ENCODE measurements around the gene SVEP1. TPM values are rescaled to one million over a fixed set of nuclear protein-coding genes. Genes with fewer than 3 reads are reported as not detected.

The SVEP1 gene
- total RNA-seq, 6 experiments from 2014 or later, result 4.0 to 6.8 (median 5.8) TPM

DNA sequence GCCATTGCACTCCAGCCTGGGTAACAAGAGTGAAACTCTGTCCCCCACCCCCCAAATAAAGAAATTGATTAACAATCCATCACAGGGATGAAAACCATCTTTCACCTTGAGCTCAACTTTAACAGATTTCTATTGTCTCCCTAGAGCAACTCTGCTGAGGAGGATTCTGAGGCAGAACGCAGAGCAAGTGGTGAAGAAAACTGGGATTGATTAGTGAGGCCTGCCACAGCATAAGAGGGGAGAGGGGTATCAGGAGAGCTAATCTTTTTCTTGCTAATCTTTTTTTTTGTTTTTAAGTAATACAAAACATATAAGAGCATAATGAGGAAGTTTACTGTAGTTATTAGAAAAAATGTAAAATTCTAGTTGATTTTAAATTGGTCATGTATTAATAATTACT, 250.8 kb downstream of the SVEP1 start:
- no peak overlapping the region for H3K27ac Mint-ChIP-seq
- TF ChIP-seq, protein P1, sequence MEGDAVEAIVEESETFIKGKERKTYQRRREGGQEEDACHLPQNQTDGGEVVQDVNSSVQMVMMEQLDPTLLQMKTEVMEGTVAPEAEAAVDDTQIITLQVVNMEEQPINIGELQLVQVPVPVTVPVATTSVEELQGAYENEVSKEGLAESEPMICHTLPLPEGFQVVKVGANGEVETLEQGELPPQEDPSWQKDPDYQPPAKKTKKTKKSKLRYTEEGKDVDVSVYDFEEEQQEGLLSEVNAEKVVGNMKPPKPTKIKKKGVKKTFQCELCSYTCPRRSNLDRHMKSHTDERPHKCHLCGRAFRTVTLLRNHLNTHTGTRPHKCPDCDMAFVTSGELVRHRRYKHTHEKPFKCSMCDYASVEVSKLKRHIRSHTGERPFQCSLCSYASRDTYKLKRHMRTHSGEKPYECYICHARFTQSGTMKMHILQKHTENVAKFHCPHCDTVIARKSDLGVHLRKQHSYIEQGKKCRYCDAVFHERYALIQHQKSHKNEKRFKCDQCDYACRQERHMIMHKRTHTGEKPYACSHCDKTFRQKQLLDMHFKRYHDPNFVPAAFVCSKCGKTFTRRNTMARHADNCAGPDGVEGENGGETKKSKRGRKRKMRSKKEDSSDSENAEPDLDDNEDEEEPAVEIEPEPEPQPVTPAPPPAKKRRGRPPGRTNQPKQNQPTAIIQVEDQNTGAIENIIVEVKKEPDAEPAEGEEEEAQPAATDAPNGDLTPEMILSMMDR (IDR thresholded peaks at IDR 0.05), result no peak
- no peak for DNase-seq
- peaks cover 15% of the 10 kb centered on the region for H3K27me3 Mint-ChIP-seq (ENCODE audit: insufficient read depth)
- H3K9me3 Mint-ChIP-seq, result no peaks in the 10 kb centered on the region
- no peak overlapping the region for H3K4me3 Mint-ChIP-seq
- no peaks in the 10 kb centered on the region for H3K36me3 Mint-ChIP-seq (ENCODE audit: low read depth)
- H3K4me1 Mint-ChIP-seq (ENCODE audit: low read depth), result no peaks in the 10 kb centered on the region

DNA sequence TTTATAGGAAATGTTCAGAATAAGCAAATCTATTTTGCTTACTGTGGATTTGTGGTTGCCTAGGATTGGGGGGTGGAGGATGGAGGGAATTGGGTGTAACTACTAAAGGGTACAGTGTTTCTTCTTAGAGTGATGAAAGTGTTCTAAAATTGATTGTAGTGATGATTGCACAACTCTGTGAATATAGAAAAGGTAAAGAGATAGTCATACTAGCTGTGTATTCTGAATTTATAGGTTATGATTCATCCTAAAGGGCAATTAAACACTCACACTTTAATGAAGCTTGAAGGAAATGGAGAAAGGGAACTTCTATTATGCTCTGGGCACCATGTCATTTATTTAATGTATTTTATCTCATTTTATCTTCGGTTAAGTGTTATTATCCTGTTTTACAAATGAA, 251.8 kb downstream of the SVEP1 start:
- H3K36me3 Mint-ChIP-seq (ENCODE audit: low read depth), result no peaks in the 10 kb centered on the region
- peaks cover 15% of the 10 kb centered on the region for H3K27me3 Mint-ChIP-seq (ENCODE audit: insufficient read depth)
- H3K27ac Mint-ChIP-seq, result no peak overlapping the region
- H3K4me1 Mint-ChIP-seq (ENCODE audit: low read depth), result no peaks in the 10 kb centered on the region
- no peak for DNase-seq
- TF ChIP-seq, protein P1 (IDR thresholded peaks at IDR 0.05), result no peak
- H3K9me3 Mint-ChIP-seq, result no peaks in the 10 kb centered on the region
- no peak overlapping the region for H3K4me3 Mint-ChIP-seq

DNA sequence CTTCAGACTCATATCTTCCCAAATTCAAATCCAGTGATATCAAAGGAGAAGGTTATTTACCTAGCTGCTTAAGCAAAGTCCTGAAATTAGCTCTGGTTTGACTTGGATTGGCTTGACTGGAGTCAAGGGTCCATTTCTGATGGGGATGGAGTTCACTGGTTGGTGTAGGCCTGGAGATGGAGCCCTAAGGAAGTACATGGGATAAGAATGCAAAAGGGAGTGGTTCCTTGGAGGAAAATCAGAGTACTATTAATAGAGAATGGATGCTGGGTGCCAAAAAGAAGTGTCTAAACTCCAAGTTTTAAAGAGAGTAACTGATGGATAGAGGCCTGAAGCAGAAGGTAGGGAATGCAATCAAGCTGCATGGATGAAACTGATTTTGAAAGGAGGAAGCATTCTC, 255.7 kb downstream of the SVEP1 start:
- DNase-seq, result no peak
- TF ChIP-seq, protein P1 (IDR thresholded peaks at IDR 0.05), result no peak
- no peaks in the 10 kb centered on the region for H3K36me3 Mint-ChIP-seq (ENCODE audit: low read depth)
- H3K9me3 Mint-ChIP-seq, result no peaks in the 10 kb centered on the region
- peaks cover 6% of the 10 kb centered on the region for H3K27me3 Mint-ChIP-seq (ENCODE audit: insufficient read depth)
- no peak overlapping the region for H3K27ac Mint-ChIP-seq
- H3K4me3 Mint-ChIP-seq, result no peak overlapping the region
- H3K4me1 Mint-ChIP-seq (ENCODE audit: low read depth), result no peaks in the 10 kb centered on the region

DNA sequence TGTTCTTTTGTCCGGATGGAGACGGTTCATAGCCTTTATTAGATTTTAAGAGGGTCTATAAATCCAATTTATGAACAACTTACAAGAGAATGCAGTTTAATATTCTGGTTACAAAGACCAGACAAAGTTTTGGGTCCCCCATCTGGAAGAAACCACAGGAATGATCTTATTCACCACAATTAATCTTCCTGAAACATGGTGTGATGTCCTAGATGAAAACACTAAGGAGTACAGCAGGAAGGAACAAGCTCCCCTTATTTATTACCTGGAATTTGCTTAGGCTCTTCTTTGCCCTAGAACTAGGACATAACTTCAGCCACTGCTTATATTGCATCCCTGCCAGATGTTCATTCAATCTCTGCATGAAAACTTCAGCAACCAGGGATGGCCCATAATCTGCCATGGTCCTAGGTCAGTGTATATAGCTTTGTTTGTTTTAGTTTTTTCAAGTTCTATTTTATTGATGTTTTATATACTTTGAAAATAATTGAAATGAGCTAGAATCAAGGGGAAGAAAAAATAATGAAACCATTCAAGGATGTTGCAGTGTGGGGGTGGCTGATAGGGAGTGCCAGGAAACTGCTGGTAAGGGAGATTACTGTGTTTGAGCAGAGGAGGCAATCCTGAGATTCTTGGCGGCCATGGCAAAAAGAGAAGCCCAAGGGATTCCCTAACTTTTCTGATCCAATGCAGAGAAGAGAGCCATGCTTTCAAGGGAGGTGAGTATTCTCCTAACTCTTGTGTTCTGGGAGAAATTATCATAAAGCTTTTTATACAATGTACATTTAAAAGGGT, 258.7 kb downstream of the SVEP1 start:
- H3K4me1 Mint-ChIP-seq (ENCODE audit: low read depth), result 0 out of 2 replicates have a peak, but pooled peaks cover 4% of the 10 kb centered on the region
- TF ChIP-seq, protein P1 (IDR thresholded peaks at IDR 0.05), result no peak
- no peak for DNase-seq
- H3K27ac Mint-ChIP-seq, result no peak overlapping the region
- H3K36me3 Mint-ChIP-seq (ENCODE audit: low read depth), result no peaks in the 10 kb centered on the region
- no peaks in the 10 kb centered on the region for H3K9me3 Mint-ChIP-seq
- no peak overlapping the region for H3K4me3 Mint-ChIP-seq
- H3K27me3 Mint-ChIP-seq (ENCODE audit: insufficient read depth), result peaks cover 3% of the 10 kb centered on the region

DNA sequence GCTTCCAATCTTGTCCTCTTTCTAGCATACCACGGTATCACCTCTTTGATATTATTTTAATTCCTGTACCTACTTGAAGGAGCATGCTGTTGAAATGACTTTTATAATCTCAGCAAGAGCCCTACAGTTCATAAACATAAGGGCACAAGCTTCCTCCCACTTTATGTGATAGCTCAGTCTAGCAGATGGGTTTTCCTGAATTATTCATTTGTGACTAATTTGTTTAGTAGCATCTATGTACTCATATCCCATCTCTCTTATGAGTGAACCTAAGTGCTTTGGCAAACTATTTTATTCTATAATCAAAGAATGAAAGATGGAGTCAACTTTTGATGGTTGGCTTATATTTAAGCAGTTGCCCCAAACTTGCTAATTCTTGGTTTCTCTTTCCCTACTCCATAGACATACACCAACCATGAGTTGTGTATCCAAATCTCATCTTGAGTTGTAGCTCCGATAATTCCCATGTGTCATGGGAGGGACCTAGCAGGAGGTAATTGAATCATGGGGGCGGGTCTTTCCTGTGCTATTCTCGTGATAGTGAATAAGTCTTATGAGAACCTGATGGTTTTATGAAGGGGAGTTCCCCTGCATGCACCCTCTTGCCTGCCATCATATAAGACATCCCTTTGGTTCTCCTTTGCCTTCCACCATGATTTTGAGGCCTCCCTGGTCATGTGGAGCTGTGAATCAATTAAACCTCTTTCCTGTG, 259.6 kb downstream of the SVEP1 start:
- Mint-ChIP-seq H3K9me3 (no peaks in the 10 kb centered on the region), H3K36me3 (ENCODE audit: low read depth) (no peaks in the 10 kb centered on the region), H3K4me1 (ENCODE audit: low read depth) (0 out of 2 replicates have a peak, but pooled peaks cover 4% of the 10 kb centered on the region), H3K27ac (no peak overlapping the region), H3K4me3 (no peak overlapping the region), H3K27me3 (ENCODE audit: insufficient read depth) (peaks cover 3% of the 10 kb centered on the region; the same call in 1 of the 2 replicates)
- TF ChIP-seq, protein P1 (IDR thresholded peaks at IDR 0.05), result no peak
- no peak for DNase-seq

All from HFFc6 (cell line).